Progenitor cell of endocrine pancreas (in vitro differentiated cells): ENCODE results near the gene KLHL26. TPM values are rescaled to one million over a fixed set of nuclear protein-coding genes. Genes with fewer than 3 reads are reported as not detected.

ENCODE experiments used
- DNase-seq: peaks from one replicate; pipeline ENCODE4 v3.0.0; 2021; ENCODE audit warnings: low spot score; ENCODE audit not compliant: unreplicated experiment
- H3K27ac Mint-ChIP-seq: 2 replicates; pipeline ENCODE4 v1.8.0; 2021; ENCODE audit warnings: mild to moderate bottlenecking, moderate library complexity, mixed read lengths
- H3K27me3 Mint-ChIP-seq: 2 replicates; pipeline ENCODE4 v1.8.0; 2021; ENCODE audit warnings: mixed read lengths
- H3K36me3 Mint-ChIP-seq: 2 replicates; pipeline ENCODE4 v1.8.0; 2022; ENCODE audit warnings: mixed read lengths; ENCODE audit not compliant: insufficient read depth
- H3K4me1 Mint-ChIP-seq: 2 replicates; pipeline ENCODE4 v1.8.0; 2021; ENCODE audit warnings: low read depth, mixed read lengths
- H3K4me3 Mint-ChIP-seq: 2 replicates; pipeline ENCODE4 v1.8.0; 2021; ENCODE audit warnings: low read depth, mild to moderate bottlenecking, moderate library complexity, mixed read lengths
- H3K9me3 Mint-ChIP-seq: 2 replicates; pipeline ENCODE4 v1.8.0; 2021; ENCODE audit warnings: low read depth, mixed read lengths
- CTCF ChIP-seq: fragments of 200-600 bp; sonication (generic); IDR thresholded peaks from one replicate; pipeline ENCODE4 v1.5.0; 2021; ENCODE audit warnings: antibody characterized with exemption, mild to moderate bottlenecking; ENCODE audit not compliant: unreplicated experiment
- total RNA-seq: library from RNA; stranded (reverse); gene quantifications from 2 replicates; pipeline ENCODE4 v1.2.1, GENCODE V29; 2021

KLHL26 gene
- total RNA-seq, 1 donor from 2014 or later: 12.3 TPM

GRCh38 chr19:18670312-18670711, 33.5 kb downstream of the KLHL26 start:
- no peaks in the 10 kb centered on the region for H3K4me1 Mint-ChIP-seq
- no peak for DNase-seq
- no peak overlapping the region for H3K4me3 Mint-ChIP-seq
- H3K27ac Mint-ChIP-seq: no peak overlapping the region
- TF ChIP-seq CTCF: no peak
- H3K9me3 Mint-ChIP-seq: no peaks in the 10 kb centered on the region
- no peaks in the 10 kb centered on the region for H3K27me3 Mint-ChIP-seq
- peaks cover 4% of the 10 kb centered on the region for H3K36me3 Mint-ChIP-seq

- Mint-ChIP-seq H3K27me3 (no peaks in the 10 kb centered on the region), H3K4me3 (no peak overlapping the region), H3K27ac (no peak overlapping the region), H3K9me3 (no peaks in the 10 kb centered on the region), H3K36me3 (peaks cover 4% of the 10 kb centered on the region), H3K4me1 (no peaks in the 10 kb centered on the region)
- DNase-seq: no peak
- no peak for TF ChIP-seq CTCF
Observed at GRCh38 chr19:18671303-18672043, 34.6 kb downstream of the KLHL26 start.

GRCh38 chr19:18672044-18672451, 35.2 kb downstream of the KLHL26 start:
- H3K27ac Mint-ChIP-seq: no peak overlapping the region
- no peak for TF ChIP-seq CTCF
- H3K4me1 Mint-ChIP-seq: no peaks in the 10 kb centered on the region

GRCh38 chr19:18672606-18673337, 35.9 kb downstream of the KLHL26 start:
- no peak overlapping the region for H3K4me3 Mint-ChIP-seq
- no peak for DNase-seq
- H3K9me3 Mint-ChIP-seq: no peaks in the 10 kb centered on the region
- H3K27me3 Mint-ChIP-seq: no peaks in the 10 kb centered on the region
- no peaks in the 10 kb centered on the region for H3K4me1 Mint-ChIP-seq
- H3K27ac Mint-ChIP-seq: no peak overlapping the region
- peaks cover 3% of the 10 kb centered on the region for H3K36me3 Mint-ChIP-seq
- TF ChIP-seq CTCF: no peak

More at GRCh38 chr19:18672044-18672451, 35.2 kb downstream of the KLHL26 start:
- H3K9me3 Mint-ChIP-seq: no peaks in the 10 kb centered on the region
- H3K4me3 Mint-ChIP-seq: no peak overlapping the region
- H3K27me3 Mint-ChIP-seq: no peaks in the 10 kb centered on the region
- no peak for DNase-seq
- H3K36me3 Mint-ChIP-seq: peaks cover 4% of the 10 kb centered on the region

- Mint-ChIP-seq H3K27ac (no peak overlapping the region), H3K4me1 (peaks cover 4% of the 10 kb centered on the region), H3K4me3 (no peak overlapping the region), H3K36me3 (peaks cover 3% of the 10 kb centered on the region), H3K27me3 (no peaks in the 10 kb centered on the region), H3K9me3 (no peaks in the 10 kb centered on the region)
- TF ChIP-seq CTCF: no peak
- no peak for DNase-seq
Observed at GRCh38 chr19:18674616-18675015, 37.8 kb downstream of the KLHL26 start.
